Immature natural killer cell (primary cell): ENCODE measurements around the gene BOLA1. TPM values are rescaled to one million over a fixed set of nuclear protein-coding genes. Genes with fewer than 3 reads are reported as not detected.

Experiments
- DNase-seq, 3 donors: peaks; one replicate each; pipeline ENCODE4 v3.0.0; 2022; ENCODE audit warnings: mixed read lengths in 1 of 3
- H3K27ac Mint-ChIP-seq, 6 donors: one replicate each; pipeline ENCODE4 v1.8.0; 2020; ENCODE audit warnings: mixed read lengths in 6 of 6, mild to moderate bottlenecking in 5 of 6, inconsistent platforms in 4 of 6, moderate library complexity in 3 of 6
- H3K27me3 Mint-ChIP-seq, 3 donors: one replicate each; pipeline ENCODE4 v1.8.0; 2020 to 2021; ENCODE audit warnings: low read depth in 3 of 3, mild to moderate bottlenecking in 3 of 3, mixed read lengths in 3 of 3, moderate library complexity in 3 of 3, inconsistent platforms in 1 of 3
- H3K36me3 Mint-ChIP-seq, 3 donors: one replicate each; pipeline ENCODE4 v1.8.0; 2020; ENCODE audit warnings: mixed read lengths in 3 of 3, inconsistent platforms in 2 of 3, mild to moderate bottlenecking in 2 of 3
- H3K4me1 Mint-ChIP-seq, 2 donors: one replicate each; pipeline ENCODE4 v1.8.0; 2020; ENCODE audit warnings: inconsistent platforms in 2 of 2, mild to moderate bottlenecking in 2 of 2, mixed read lengths in 2 of 2, moderate library complexity in 1 of 2
- H3K4me3 Mint-ChIP-seq, 5 donors: one replicate each; pipeline ENCODE4 v1.8.0; 2020; ENCODE audit warnings: mild to moderate bottlenecking in 5 of 5, mixed read lengths in 5 of 5, inconsistent platforms in 3 of 5, moderate library complexity in 3 of 5
- H3K9me3 Mint-ChIP-seq, 6 donors: one replicate each; pipeline ENCODE4 v1.8.0; 2020; ENCODE audit warnings: mild to moderate bottlenecking in 6 of 6, mixed read lengths in 6 of 6, inconsistent platforms in 4 of 6, moderate library complexity in 3 of 6
- polyA plus RNA-seq, 3 donors: library from polyadenylated mRNA; unstranded; fragments of 300-500 nt; fragmentation: Illumina TruSeq; gene quantifications; one replicate each; pipeline ENCODE4 v1.2.3, GENCODE V29; 2021

Gene BOLA1
- polyA plus RNA-seq, 3 donors from 2014 or later, result 12.6 to 35.2 (median 30.4) TPM

GRCh38 chr1:149945206-149945605 is 45.8 kb downstream of the BOLA1 start:
- Mint-ChIP-seq H3K9me3 (no peaks in the 10 kb centered on the region), H3K4me1 (no peaks in the 10 kb centered on the region), H3K36me3 (peaks cover 3 to 31% (median 20%) of the 10 kb centered on the region in 3 donors), H3K4me3 (no peak overlapping the region), H3K27me3 (peaks cover 0 to 1% (median 0%) of the 10 kb centered on the region in 3 donors), H3K27ac (no peak overlapping the region)
- no peak for DNase-seq

DNA sequence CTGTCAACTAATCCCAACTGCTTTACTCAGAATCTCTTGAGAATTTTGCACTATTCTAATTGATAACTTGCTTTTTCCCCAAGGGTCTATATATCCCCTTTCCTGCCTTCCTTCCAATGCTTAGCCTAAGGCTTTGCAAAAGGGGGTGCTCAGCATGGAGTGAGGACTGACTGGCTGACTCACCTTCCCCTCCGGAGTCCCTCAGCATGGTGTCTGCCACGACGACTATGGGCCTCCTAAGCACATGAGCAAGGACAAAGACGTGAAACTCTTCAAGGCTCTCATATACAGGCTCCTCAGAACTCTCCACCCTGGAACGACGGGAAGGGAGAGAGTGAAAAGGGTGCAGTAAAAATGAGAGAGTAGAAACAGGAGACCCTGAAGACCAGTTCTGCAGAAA is 50.5 kb downstream of the BOLA1 start:
- Mint-ChIP-seq H3K36me3 (peaks cover 3 to 35% (median 35%) of the 10 kb centered on the region in 3 donors), H3K4me3 (no peak overlapping the region), H3K27me3 (peaks cover 0 to 3% (median 0%) of the 10 kb centered on the region in 3 donors), H3K9me3 (no peaks in the 10 kb centered on the region), H3K27ac (peak overlapping the region in 1 of 6 donors; percentile 58), H3K4me1 (no peaks in the 10 kb centered on the region)
- DNase-seq, result no peak

Other genes with a start within 250 kb of the BOLA1 start
- gene FCGR1A, start 116.9 kb upstream of the BOLA1 start, polyA plus RNA-seq, result not detected
- 1 to 10 TPM in 1 of 3 donors, under 1 TPM in 1, not detected in 1; 0.89 to 1.0 TPM for gene SV2A, start 18.3 kb downstream of the BOLA1 start, polyA plus RNA-seq
- 100 to 1,000 TPM in 2 of 3 donors, 10 to 100 TPM in 1; 70.1 to 137 (median 103) TPM for gene SF3B4, start 28.2 kb downstream of the BOLA1 start, polyA plus RNA-seq
- gene MTMR11, start 37.3 kb downstream of the BOLA1 start, polyA plus RNA-seq, result 1 to 10 TPM in 2 of 3 donors, under 1 TPM in 1; 0.17 to 4.8 (median 1.7) TPM
- gene OTUD7B, start 111.2 kb downstream of the BOLA1 start, polyA plus RNA-seq, result 1 to 10 TPM in 1 of 3 donors, under 1 TPM in 2; 0.24 to 4.3 (median 0.54) TPM
- 10 to 100 TPM; 30.5 to 39.9 (median 35.1) TPM for gene VPS45, start 168.2 kb downstream of the BOLA1 start, polyA plus RNA-seq